IMR-90 (cell line): Measurements from ENCODE around the gene CALHM6. TPM values are rescaled to one million over a fixed set of nuclear protein-coding genes. Genes with fewer than 3 reads are reported as not detected.

ENCODE experiments used
- ATAC-seq: fragments of 200-7000 bp; cut with Tn5 transposase; 2 replicates; pipeline ENCODE4 v1.9.1; 2020; ENCODE audit warnings: low read depth, mild to moderate bottlenecking, moderate library complexity
- BruUV-seq: library from RNA; stranded (reverse); fragments of 400-500 nt; replicated peaks from 2 replicates; lab custom pipeline; 2021; lab: Mats Ljungman, UMichigan
- CTCF ChIA-PET: fragments of 300-600 bp; formaldehyde crosslinking; extraction: SDS; loops from one replicate; lab custom pipeline; 2021; ENCODE audit warnings: antibody characterized with exemption; lab: Yijun Ruan, JAX
- POLR2A ChIA-PET: fragments of 300-600 bp; sonication (Branson Sonifier 250); formaldehyde crosslinking; loops from one replicate; lab custom pipeline; 2022; ENCODE audit warnings: antibody characterized with exemption; ENCODE audit not compliant: unreplicated experiment; lab: Charles Lee
- DNase-seq: peaks from one replicate; pipeline ENCODE4 v3.0.0; 2013
- H2AFZ ChIP-seq: replicated peaks from 2 replicates; pipeline ENCODE3; 2013; ENCODE audit warnings: low read length, mild to moderate bottlenecking; ENCODE audit not compliant: poor library complexity
- H2AK5ac ChIP-seq: 2 replicates; pipeline ENCODE4 v1.6.1; 2013; ENCODE audit warnings: low read depth, low read length, inconsistent platforms
- H2AK9ac ChIP-seq: replicated peaks from 2 replicates; pipeline ENCODE3; 2013; ENCODE audit warnings: mild to moderate bottlenecking, low read depth, low read length, moderate library complexity; ENCODE audit not compliant: poor library complexity
- H2BK120ac ChIP-seq: 2 replicates; pipeline ENCODE4 v1.6.1; 2013; ENCODE audit warnings: low read depth, low read length, inconsistent platforms
- H2BK15ac ChIP-seq: 3 replicates; pipeline ENCODE4 v1.6.1; 2013; ENCODE audit warnings: low read depth, low read length, inconsistent platforms
- H2BK20ac ChIP-seq: 2 replicates; pipeline ENCODE4 v1.6.1; 2013; ENCODE audit warnings: low read depth, mild to moderate bottlenecking, inconsistent platforms, low read length, moderate library complexity
- H2BK5ac ChIP-seq: 2 replicates; pipeline ENCODE4 v1.6.1; 2013; ENCODE audit warnings: mild to moderate bottlenecking, low read depth, low read length, inconsistent platforms; ENCODE audit not compliant: poor library complexity, severe bottlenecking
- H3K14ac ChIP-seq: replicated peaks from 2 replicates; pipeline ENCODE4 v1.6.1; 2013; ENCODE audit warnings: low read depth, low read length, inconsistent platforms
- H3K18ac ChIP-seq: 2 replicates; pipeline ENCODE4 v1.6.1; 2013; ENCODE audit warnings: low read depth, low read length, control low read depth
- H3K23ac ChIP-seq: 2 replicates; pipeline ENCODE4 v1.6.1; 2013; ENCODE audit warnings: low read depth, low read length, inconsistent platforms
- H3K27ac ChIP-seq: 2 replicates; pipeline ENCODE4 v1.5.1; 2013; ENCODE audit warnings: mild to moderate bottlenecking, control low read depth, low read length; ENCODE audit not compliant: insufficient read depth
- H3K27me3 ChIP-seq: 2 replicates; pipeline ENCODE4 v1.6.1; 2013; ENCODE audit warnings: low read length; ENCODE audit not compliant: control insufficient read depth, insufficient read depth
- H3K36me3 ChIP-seq: 2 replicates; pipeline ENCODE4 v1.6.1; 2013; ENCODE audit warnings: low read length, mixed read lengths; ENCODE audit not compliant: control insufficient read depth, insufficient read depth
- H3K4ac ChIP-seq: 2 replicates; pipeline ENCODE4 v1.6.1; 2013; ENCODE audit warnings: low read depth, low read length, inconsistent platforms
- H3K4me1 ChIP-seq: 2 replicates; pipeline ENCODE4 v1.6.1; 2013; ENCODE audit warnings: low read length, mixed read lengths; ENCODE audit not compliant: control insufficient read depth, insufficient read depth
- H3K4me2 ChIP-seq: 2 replicates; pipeline ENCODE4 v1.6.1; 2013; ENCODE audit warnings: low read depth, mild to moderate bottlenecking, control low read depth, low read length, moderate library complexity
- H3K4me3 ChIP-seq: 2 replicates; pipeline ENCODE4 v1.5.1; 2013; ENCODE audit warnings: low read depth, mild to moderate bottlenecking, control low read depth, low read length, moderate library complexity; ENCODE audit not compliant: insufficient read depth
- H3K56ac ChIP-seq: 2 replicates; pipeline ENCODE4 v1.6.1; 2013; ENCODE audit warnings: low read length, inconsistent platforms; ENCODE audit not compliant: insufficient read depth; ENCODE audit errors: extremely low read depth
- H3K79me1 ChIP-seq, 2 experiments: 2 replicates each; pipeline ENCODE4 v1.6.1; 2013; ENCODE audit warnings: low read length in 2 of 2, inconsistent platforms in 1 of 2, low read depth in 1 of 2
- H3K9ac ChIP-seq: 2 replicates; pipeline ENCODE4 v1.6.1; 2013; ENCODE audit warnings: low read depth, low read length, control low read depth
- H3K9me1 ChIP-seq: 2 replicates; pipeline ENCODE4 v1.6.1; 2013; ENCODE audit warnings: low read length, inconsistent platforms; ENCODE audit not compliant: insufficient read depth
- H3K9me3 ChIP-seq: 2 replicates; pipeline ENCODE4 v1.6.1; 2013; ENCODE audit warnings: low read length; ENCODE audit not compliant: control insufficient read depth, insufficient read depth
- H4K20me1 ChIP-seq: 2 replicates; pipeline ENCODE4 v1.6.1; 2013; ENCODE audit warnings: low read length, inconsistent platforms; ENCODE audit not compliant: insufficient read depth
- H4K5ac ChIP-seq: 2 replicates; pipeline ENCODE4 v1.6.1; 2013; ENCODE audit warnings: mild to moderate bottlenecking, low read depth, low read length, control low read depth
- H4K8ac ChIP-seq, 2 experiments: 2 replicates each; pipeline ENCODE4 v1.6.1; 2013; ENCODE audit warnings: low read depth in 2 of 2, low read length in 2 of 2, control low read depth in 1 of 2, inconsistent platforms in 1 of 2
- H4K91ac ChIP-seq: 2 replicates; pipeline ENCODE4 v1.6.1; 2013; ENCODE audit warnings: low read depth, low read length, inconsistent platforms; ENCODE audit not compliant: insufficient read depth
- BHLHE40 ChIP-seq: fragments of 150-350 bp; IDR thresholded peaks from 2 replicates; pipeline ENCODE4 v1.6.1; 2016; ENCODE audit warnings: mild to moderate bottlenecking, low read depth, low read length
- CEBPB ChIP-seq: IDR thresholded peaks from 2 replicates; pipeline ENCODE4 v1.6.1; 2012; ENCODE audit warnings: low read depth, low read length, improper control_type of control experiment
- CHD1 ChIP-seq: IDR thresholded peaks from 2 replicates; pipeline ENCODE4 v1.6.1; 2012; ENCODE audit warnings: low read depth, low read length, improper control_type of control experiment
- CTCF ChIP-seq: conservative IDR thresholded peaks from 2 replicates; pipeline ENCODE4 v1.5.1; 2012; ENCODE audit warnings: mild to moderate bottlenecking, low read depth, low read length, improper control_type of control experiment
- ELK1 ChIP-seq: fragments of 150-350 bp; IDR thresholded peaks from 2 replicates; pipeline ENCODE4 v1.6.1; 2016; ENCODE audit warnings: low read depth, mild to moderate bottlenecking, low read length, moderate library complexity, borderline replicate concordance
- FOS ChIP-seq: fragments of 150-350 bp; IDR thresholded peaks from 2 replicates; pipeline ENCODE4 v1.6.1; 2016; ENCODE audit warnings: low read depth, low read length
- MAFK ChIP-seq: IDR thresholded peaks from 2 replicates; pipeline ENCODE4 v1.6.1; 2012; ENCODE audit warnings: low read depth, low read length, improper control_type of control experiment
- MAZ ChIP-seq: IDR thresholded peaks from 2 replicates; pipeline ENCODE4 v1.6.1; 2012; ENCODE audit warnings: low read depth, mild to moderate bottlenecking, low read length, improper control_type of control experiment, moderate library complexity, borderline replicate concordance
- MXI1 ChIP-seq: IDR thresholded peaks from 2 replicates; pipeline ENCODE4 v1.6.1; 2012; ENCODE audit warnings: low read depth, mild to moderate bottlenecking, low read length, moderate library complexity, borderline replicate concordance
- NFE2L2 ChIP-seq: fragments of 150-350 bp; IDR thresholded peaks from 2 replicates; pipeline ENCODE4 v1.6.1; 2016; ENCODE audit warnings: low read depth, mild to moderate bottlenecking, low read length
- POLR2A ChIP-seq: IDR thresholded peaks from 2 replicates; pipeline ENCODE4 v1.6.1; 2012; ENCODE audit warnings: mild to moderate bottlenecking, low read depth, low read length
- RAD21 ChIP-seq: IDR thresholded peaks from 2 replicates; pipeline ENCODE4 v1.6.1; 2012; ENCODE audit warnings: low read length, improper control_type of control experiment
- RCOR1 ChIP-seq: IDR thresholded peaks from 2 replicates; pipeline ENCODE4 v1.6.1; 2012; ENCODE audit warnings: mild to moderate bottlenecking, low read length, improper control_type of control experiment; ENCODE audit not compliant: insufficient replicate concordance
- RFX5 ChIP-seq: IDR thresholded peaks from 2 replicates; pipeline ENCODE4 v1.8.0; 2012; ENCODE audit warnings: low read depth, mild to moderate bottlenecking, low read length, moderate library complexity
- SMC3 ChIP-seq: fragments of 150-350 bp; IDR thresholded peaks from 2 replicates; pipeline ENCODE4 v1.6.1; 2016; ENCODE audit warnings: low read depth, mild to moderate bottlenecking, antibody characterized with exemption, low read length, moderate library complexity
- USF2 ChIP-seq: fragments of 150-350 bp; IDR thresholded peaks from 2 replicates; pipeline ENCODE4 v1.6.1; 2017; ENCODE audit warnings: mild to moderate bottlenecking, antibody characterized with exemption, low read length, low read depth
- WGBS, 2 experiments: methylation state at CpG; one replicate each; pipeline versions ENCODE4 v1.1.5 to v1.1.7; 2013; ENCODE audit warnings: missing lambda C conversion rate in 2 of 2; ENCODE audit not compliant: insufficient read length in 1 of 2; ENCODE audit errors: extremely low coverage in 2 of 2; 5-methylcytosine and 5-hydroxymethylcytosine counted together
- dilution Hi-C: fragments of 300-500 bp; cut with HindIII; formaldehyde crosslinking; loops from one replicate; pipeline ENCODE4 v1.14.3; 2018; ENCODE audit warnings: low sequenced_read_pairs; ENCODE audit not compliant: unreplicated experiment
- in situ Hi-C: fragments of 300-500 bp; cut with MboI; formaldehyde crosslinking; loops from 3 replicates; pipeline ENCODE4 v1.14.3; 2019; ENCODE audit warnings: low sequenced_read_pairs, inconsistent platforms, mixed read lengths
- intact Hi-C: fragments of 100-400 bp; cut with micrococcal nuclease; formaldehyde crosslinking; loops from 2 replicates; pipeline ENCODE4 v1.10.0; 2022
- polyA plus RNA-seq, 3 experiments: library from polyadenylated mRNA; depleted of rRNA; stranded (reverse); fragments of >200 nt; gene quantifications; 2 replicates each; pipeline ENCODE4 v1.2.3, GENCODE V29; 2012; ENCODE audit warnings: low replicate concordance in 1 of 3
- total RNA-seq: library from RNA; depleted of rRNA; stranded (reverse); fragments of >200 nt; gene quantifications from 2 replicates; pipeline ENCODE4 v1.2.3, GENCODE V29; 2012

CALHM6 gene
- total and polyA plus RNA-seq, 2 of the 4 experiments (the other 2 are of a cell fraction): 0.72 to 1.5 TPM

- Histone ChIP-seq H3K23ac (no peak overlapping the region), H2AK5ac (no peak overlapping the region), H4K8ac (no peak overlapping the region), H2BK15ac (no peak overlapping the region), H3K18ac (no peak overlapping the region), H2BK20ac (no peak overlapping the region), H3K27me3 (peaks cover 9% of the 10 kb centered on the region), H3K27ac (no peak overlapping the region), H4K91ac (no peak overlapping the region), H3K4me2 (no peak overlapping the region), H3K36me3 (no peaks in the 10 kb centered on the region), H3K14ac (no peak overlapping the region), H3K4me3 (no peak overlapping the region), H3K9me3 (0 out of 2 replicates have a peak, but pooled peaks cover 1% of the 10 kb centered on the region), H2AK9ac (no peak overlapping the region), H2AFZ (no peak overlapping the region), H3K56ac (no peak overlapping the region), H3K4me1 (no peaks in the 10 kb centered on the region; the same call in 1 of the 2 replicates), H3K9ac (no peak overlapping the region), H3K9me1 (no peaks in the 10 kb centered on the region), H3K4ac (no peak overlapping the region), H2BK120ac (no peak overlapping the region), H4K5ac (no peak overlapping the region), H3K79me1 (no peaks in the 10 kb centered on the region), H4K20me1 (no peaks in the 10 kb centered on the region), H2BK5ac (no peak overlapping the region)
- intact Hi-C loops: no loop called here
- in situ Hi-C loops: no loop called here
- dilution Hi-C loops: no loop called here
- POLR2A ChIA-PET: no interaction called here
- CTCF ChIA-PET: no interaction called here
- no peak for DNase-seq
- no CpG with 5 or more reads among the region's 2 CpGs for WGBS, 2 experiments
- TF ChIP-seq RAD21 (no peak), CHD1 (no peak), BHLHE40 (no peak), CTCF (no peak), NFE2L2 (no peak), CEBPB (no peak), RCOR1 (no peak), USF2 (no peak), SMC3 (no peak), RFX5 (no peak), POLR2A (no peak), MAZ (no peak), ELK1 (no peak), MXI1 (no peak), FOS (no peak), MAFK (no peak)
- no peak for ATAC-seq
- BruUV-seq: no TSS peak
Measured at GRCh38 chr6:116456927-116457326, 4.2 kb upstream of the CALHM6 start.
